CD4-positive, alpha-beta T cell treated with Interleukin-17A for 1 hour (primary cell): ENCODE data around the gene CT45A1.
"Not testable (repeated sequence)": the region's sequence is repeated elsewhere in the genome, so short reads cannot be mapped to it uniquely, and the experiment has no call there.

Experiments
- DNase-seq: peaks from one replicate; pipeline ENCODE4 v3.0.0-alpha.2; 2020

Gene CT45A1, protein sequence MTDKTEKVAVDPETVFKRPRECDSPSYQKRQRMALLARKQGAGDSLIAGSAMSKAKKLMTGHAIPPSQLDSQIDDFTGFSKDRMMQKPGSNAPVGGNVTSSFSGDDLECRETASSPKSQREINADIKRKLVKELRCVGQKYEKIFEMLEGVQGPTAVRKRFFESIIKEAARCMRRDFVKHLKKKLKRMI

DNA sequence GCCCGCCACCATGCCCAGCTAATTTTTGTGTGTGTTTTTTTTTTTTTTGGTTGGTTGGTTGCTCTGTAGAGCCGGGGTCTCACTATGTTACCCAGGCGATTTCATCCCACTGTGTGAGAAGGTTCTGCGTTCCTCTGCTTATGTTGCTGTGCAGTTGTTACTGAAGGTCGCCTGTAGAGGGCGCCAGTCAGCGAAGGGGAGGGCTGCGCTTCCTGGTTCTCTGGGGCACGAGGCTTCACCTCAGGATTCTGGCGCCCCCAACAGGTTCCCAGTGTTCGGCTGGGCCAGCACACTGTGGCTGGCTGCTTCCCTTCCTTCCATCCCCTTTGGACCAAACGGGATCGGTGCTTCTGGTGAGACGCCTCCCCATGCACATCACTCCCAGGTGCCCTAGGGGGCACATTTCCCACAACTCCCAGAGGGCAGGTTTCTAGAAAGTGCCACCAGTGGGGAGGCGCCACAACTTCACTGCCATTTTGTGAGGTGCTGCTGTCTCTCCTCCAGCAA is at the start of gene CT45A1:
CT45A1 (plus strand) TSS at position 457 of the 507 bp plus-strand sequence. CDS start 5,302 bp downstream, outside the sequence.
- DNase-seq, result not testable (repeated sequence)

DNA sequence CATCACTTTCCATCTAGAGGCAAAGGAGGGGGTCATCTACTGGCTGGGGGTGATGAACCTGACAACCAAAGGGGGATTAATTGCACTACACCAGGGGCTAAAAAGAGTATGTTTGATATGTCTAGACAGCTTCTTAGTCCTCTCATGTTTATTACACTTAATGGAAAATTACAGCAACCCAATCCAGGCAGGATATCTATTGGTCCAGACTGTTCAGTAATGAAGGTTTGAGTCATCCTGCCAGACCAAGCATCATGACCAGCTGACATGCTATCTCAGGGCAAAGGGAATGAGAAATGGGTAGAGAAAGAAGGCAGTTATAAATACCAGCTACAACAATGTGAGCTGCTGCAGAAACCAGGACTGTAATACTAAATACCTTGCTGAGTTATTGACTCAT is 40.5 kb upstream of the CT45A1 start:
- DNase-seq, result not testable (repeated sequence)

DNA sequence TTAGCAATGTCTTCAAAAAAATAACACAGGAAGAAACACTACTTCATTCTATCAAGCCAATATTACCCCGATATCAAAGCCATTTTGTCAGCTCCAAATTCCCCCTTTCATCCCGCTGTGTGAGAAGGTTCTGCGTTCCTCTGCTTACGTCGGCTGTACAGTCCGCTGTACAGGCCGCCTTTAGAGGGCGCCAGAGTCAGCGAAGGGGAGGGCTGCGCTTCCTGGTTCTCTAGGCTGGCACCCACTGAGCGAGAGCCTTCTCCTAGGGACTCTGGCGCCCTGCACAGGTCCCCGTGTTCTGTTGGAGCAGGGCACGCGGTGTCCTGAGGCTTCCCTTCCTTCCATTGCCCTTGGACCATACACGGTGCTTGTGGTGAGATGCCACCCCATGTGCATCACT is 25.3 kb upstream of the CT45A1 start:
- DNase-seq, result no peak

DNA sequence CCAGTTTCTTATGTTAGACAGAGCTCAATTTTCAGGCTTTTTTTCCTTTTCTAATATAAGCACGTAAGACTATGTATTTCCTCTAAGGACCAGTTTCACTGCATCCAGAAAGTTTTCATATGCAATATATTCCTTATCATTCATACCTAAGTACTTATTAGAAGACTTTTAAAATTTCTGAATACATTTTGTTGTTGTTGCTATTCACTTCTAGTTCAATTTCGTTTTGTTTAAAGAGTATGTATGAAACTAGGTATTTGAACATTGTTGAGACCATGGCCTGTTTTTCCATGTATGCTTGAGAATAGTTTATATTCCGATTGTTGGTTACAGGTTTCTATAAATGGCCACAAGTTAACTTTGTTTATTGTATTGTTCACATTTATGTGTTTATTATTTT is 18.0 kb upstream of the CT45A1 start:
- no peak for DNase-seq

DNA sequence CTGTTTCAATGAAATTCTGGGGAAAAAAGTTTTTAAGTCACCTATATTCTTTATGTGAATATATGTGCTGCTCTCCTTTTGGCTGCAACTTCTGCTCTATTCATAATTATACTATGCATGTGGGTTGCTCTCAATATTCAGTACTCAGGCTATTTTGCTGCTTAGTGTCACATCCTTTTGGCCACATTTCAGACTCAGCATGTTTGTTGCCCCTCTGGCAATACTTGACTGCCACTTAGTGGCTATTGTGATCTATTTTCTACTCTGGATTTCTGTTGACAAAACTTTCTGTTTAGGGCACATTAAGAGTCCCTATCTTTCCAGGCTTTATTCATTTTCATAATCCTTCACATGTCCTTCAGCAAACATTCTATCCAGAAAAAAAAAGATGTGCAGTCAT is 15.8 kb upstream of the CT45A1 start:
- DNase-seq, result no peak

DNA sequence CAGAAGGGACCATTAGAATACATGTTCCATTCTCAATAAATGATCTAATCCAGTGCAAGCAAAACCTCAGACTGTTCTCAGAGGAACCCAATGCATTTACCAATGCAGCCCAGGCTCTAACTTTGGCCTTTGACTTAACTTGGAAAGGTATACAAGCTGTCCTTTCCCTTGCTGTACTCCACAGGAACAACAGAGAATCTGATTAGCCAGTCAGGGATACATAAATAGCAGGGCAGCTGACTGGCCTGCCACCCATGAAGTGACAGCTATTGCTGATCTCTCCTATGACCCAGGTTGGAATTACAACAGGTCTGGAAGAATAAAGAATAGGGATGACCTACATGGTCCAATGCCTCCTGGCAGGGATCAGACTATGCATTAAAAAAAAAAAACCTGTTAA is 14.5 kb upstream of the CT45A1 start:
- no peak for DNase-seq

DNA sequence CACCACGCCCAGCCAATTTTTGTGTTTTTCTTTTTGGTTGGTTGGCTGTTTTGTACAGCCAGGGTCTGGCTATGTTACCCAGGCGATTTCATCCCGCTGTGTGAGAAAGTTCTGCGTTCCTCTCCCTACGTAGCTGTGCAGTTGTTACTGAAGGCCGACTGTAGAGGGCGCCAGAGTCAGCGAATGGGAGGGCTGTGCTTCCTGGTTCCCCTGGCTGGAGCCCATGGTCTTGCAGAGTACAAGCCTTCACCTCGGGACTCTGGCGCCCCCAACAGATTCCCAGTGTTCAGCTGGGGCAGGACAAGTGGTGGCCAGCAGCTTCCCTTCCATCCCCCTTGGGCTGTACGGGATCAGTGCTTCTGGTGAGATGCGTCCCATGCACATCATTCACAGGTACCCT is 5.6 kb upstream of the CT45A1 start:
- DNase-seq, result peak; percentile 3

DNA sequence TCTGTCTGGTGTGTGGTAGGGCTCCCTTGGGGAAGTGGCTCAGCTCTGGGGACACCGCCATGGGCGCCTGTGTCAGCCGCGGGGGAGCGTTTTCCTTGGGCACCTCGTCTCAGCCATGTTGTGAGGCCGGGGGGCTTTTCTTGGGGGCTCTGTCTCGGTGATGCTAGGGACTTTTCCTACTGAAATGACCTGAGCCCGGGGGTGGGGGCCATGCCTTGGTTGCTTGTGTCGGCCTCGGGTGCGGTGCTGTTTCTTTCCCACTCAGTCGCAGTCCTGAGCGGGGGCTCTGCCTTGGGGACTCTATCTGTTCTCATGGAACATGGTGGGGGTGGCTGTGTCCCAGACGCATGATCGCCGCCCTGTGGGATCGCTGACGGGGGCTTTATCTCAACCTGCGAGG is 356 bp downstream of the CT45A1 start:
- no peak for DNase-seq

DNA sequence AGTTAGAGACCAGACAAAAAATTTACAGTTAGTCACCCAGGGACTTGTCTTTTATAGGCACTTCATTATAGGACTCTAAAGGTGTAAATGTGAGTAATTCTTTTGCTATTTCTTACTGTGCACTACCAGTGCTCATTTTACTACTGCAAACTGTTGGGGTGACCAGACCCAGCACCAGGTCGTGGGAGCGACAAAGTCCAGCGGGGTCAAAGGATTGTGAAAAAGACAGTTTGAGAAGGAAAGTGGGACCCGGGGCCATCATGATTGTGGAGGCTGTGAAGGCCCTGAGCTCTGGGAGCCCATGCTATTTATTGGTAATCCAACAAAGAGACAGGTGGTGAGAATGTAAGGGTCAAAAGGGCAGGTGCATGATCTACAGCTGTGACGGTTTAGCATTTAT is 21.2 kb downstream of the CT45A1 start:
- DNase-seq, result not testable (repeated sequence)

DNA sequence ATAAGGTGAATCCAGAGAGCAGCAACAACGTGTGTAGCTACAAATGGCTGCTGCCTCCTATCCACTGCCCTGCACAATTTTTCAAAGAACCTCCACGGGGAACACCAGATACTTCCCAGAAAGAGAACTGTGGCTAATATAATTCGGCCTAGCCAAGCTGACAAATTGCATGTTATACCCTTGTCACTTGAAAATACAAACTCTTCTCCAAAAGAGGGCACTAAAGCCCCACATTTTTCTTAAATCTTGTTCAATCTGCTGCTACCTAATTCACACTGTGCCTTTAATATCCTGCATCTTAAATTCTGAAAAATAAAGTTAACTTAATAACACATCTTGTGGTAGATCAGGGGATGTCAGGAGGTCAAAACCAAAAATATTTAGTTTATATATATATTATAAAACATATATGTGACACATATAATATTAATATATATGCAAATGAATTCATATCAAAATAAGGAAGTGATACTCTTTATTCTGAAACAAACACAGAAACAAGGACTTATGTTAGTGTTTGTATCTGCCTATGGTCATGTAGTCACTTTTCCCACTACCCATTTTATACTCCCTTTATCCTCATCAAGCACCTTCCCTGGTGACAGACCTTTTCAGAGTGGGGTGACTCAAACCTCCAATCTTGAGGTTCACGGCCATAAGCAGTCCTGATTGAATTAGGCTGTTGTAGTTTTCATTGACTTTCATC is 24.1 kb downstream of the CT45A1 start:
- peak; percentile 0 for DNase-seq

DNA sequence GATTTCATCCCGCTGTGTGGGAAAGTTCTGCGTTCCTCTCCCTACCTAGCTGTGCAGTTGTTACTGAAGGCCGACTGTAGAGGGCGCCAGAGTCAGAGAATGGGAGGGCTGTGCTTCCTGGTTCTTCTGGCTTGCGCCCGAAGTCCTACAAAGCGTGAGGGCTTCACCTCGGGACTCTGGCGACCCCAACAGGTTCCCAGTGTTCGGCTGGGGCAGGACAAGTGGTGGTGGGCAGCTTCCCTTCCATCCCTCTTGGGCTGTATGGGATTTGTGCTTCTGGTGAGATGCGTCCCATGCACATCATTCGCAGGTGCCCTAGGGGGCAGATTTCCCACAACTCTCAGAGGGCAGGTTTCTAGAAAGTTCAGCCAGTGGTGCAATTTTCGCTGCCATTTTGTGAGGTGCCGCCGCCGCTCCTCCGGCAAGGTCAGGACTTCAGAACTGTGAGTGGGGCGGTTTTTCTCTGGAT is 27.3 kb downstream of the CT45A1 start:
- peak; percentile 14 for DNase-seq

DNA sequence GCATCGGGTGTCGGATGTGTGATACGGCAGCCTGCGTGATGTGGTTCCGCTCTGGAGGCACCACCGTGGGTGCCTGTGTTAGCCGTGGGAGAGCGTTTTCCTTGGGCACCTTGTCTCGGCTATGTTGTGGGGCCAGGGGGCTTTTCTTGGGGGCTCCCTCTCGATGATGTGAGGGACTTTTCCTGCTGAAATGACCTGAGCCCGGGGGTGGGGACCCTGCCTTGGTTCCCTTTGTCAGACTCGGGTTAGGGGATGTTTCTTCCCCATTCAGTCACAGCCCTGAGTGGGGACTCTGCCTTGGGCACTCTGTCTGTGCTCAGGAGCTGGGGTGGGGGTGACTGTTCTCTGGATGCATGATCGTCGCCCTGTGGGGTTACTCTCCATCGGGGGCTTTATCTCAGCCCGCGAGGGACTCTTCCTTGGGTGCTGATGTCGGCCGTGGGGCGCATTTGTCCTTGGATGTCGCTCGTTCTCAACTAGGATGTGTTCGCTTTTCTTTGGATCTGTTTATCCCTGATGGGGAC is 27.8 kb downstream of the CT45A1 start:
- DNase-seq, result no peak

DNA sequence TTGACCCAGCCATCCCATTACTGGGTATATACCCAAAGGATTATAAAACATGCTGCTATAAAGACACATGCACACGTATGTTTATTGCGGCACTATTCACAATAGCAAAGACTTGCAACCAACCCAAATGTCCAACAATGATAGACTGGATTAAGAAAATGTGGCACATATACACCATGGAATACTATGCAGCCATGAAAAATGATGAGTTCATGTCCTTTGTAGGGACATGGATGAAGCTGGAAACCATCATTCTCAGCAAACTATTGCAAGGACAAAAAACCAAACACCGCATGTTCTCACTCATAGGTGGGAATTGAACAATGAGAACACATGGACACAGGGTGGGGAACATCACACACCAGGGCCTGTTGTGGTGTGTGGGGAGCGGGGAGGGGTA is 31.3 kb downstream of the CT45A1 start:
- DNase-seq, result not testable (repeated sequence)

DNA sequence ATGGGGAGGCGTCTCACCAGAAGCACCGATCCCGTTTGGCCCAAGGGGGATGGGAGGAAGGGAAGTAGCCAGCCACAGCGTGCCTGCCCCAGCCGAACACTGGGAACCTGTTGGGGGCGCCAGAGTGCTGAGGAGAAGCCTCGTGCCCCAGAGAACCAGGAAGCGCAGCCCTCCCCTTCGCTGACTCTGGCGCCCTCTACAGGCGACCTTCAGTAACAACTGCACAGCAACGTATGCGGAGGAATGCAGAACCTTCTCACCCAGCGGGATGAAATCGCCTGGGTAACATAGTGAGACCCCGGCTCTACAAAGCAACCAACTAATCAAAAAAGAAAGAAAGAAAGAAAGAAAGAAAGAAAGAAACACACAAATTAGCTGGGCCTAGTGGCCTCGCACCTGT is 54.7 kb downstream of the CT45A1 start, which contains the start of gene CT45A3:
CT45A3 (minus strand) TSS at position 101 of the 400 bp plus-strand sequence. CDS start 3,747 bp downstream, outside the sequence.
- DNase-seq, result not testable (repeated sequence)
